OCI-LY3 (cell line): ENCODE results near the gene BRD2.

ENCODE experiments used
- H2AFZ ChIP-seq: fragments of 200-600, 300-600 bp; shearing (Covaris generic); 2 replicates; pipeline ENCODE4 v1.6.0; 2014; ENCODE audit warnings: antibody characterized with exemption, low read depth, low read length
- H3K27ac ChIP-seq: fragments of 200-600, 300-600 bp; sonication (generic); 2 replicates; pipeline ENCODE4 v1.5.1; 2014; ENCODE audit warnings: mild to moderate bottlenecking, low read length, moderate library complexity, mixed read lengths
- H3K27me3 ChIP-seq: fragments of 200-600, 300-600 bp; sonication (generic); 2 replicates; pipeline ENCODE4 v1.6.1; 2014; ENCODE audit warnings: low read depth, low read length, mixed read lengths
- H3K36me3 ChIP-seq: fragments of 200-600, 300-600 bp; sonication (generic); replicated peaks from 2 replicates; pipeline ENCODE3; 2014; ENCODE audit warnings: low read depth, low read length, mixed read lengths
- H3K4me1 ChIP-seq: fragments of 300-600, 200-600 bp; sonication (generic); 2 replicates; pipeline ENCODE4 v1.6.1; 2014; ENCODE audit warnings: low read length, mixed read lengths
- H3K4me2 ChIP-seq: fragments of 200-600, 300-600 bp; sonication (generic); 2 replicates; pipeline ENCODE4 v1.6.1; 2014; ENCODE audit warnings: low read length, mixed read lengths
- H3K4me3 ChIP-seq: fragments of 300-600, 200-600 bp; sonication (generic); 2 replicates; pipeline ENCODE4 v1.5.1; 2014; ENCODE audit warnings: antibody characterized with exemption, mild to moderate bottlenecking, low read length, moderate library complexity
- H3K79me2 ChIP-seq: fragments of 300-600, 200-600 bp; shearing (Covaris generic); 2 replicates; pipeline ENCODE4 v1.6.1; 2014; ENCODE audit warnings: mild to moderate bottlenecking, low read length, mixed read lengths
- H3K9ac ChIP-seq: fragments of 300-600, 200-600 bp; shearing (Covaris generic); 2 replicates; pipeline ENCODE4 v1.6.0; 2014; ENCODE audit warnings: mild to moderate bottlenecking, low read length, moderate library complexity
- H3K9me3 ChIP-seq: fragments of 200-600, 300-600 bp; shearing (Covaris generic); 2 replicates; pipeline ENCODE4 v1.6.1; 2014; ENCODE audit warnings: low read length, mixed read lengths; ENCODE audit not compliant: insufficient read depth
- H4K20me1 ChIP-seq: fragments of 200-600, 300-600 bp; sonication (generic); 2 replicates; pipeline ENCODE4 v1.6.1; 2016; ENCODE audit warnings: low read length, mixed read lengths; ENCODE audit not compliant: insufficient read depth
- EZH2phosphoT487 ChIP-seq: fragments of 200-600 bp; shearing (Covaris generic); IDR thresholded peaks from 2 replicates; pipeline ENCODE4 v1.6.1; 2018; ENCODE audit warnings: antibody characterized with exemption, mixed run types, low read depth
- TF ChIP-seq, protein P1 (sequence below): fragments of 200-600, 300-600 bp; sonication (generic); IDR thresholded peaks from 2 replicates; pipeline ENCODE4 v1.5.1; 2014; ENCODE audit warnings: antibody characterized with exemption, low read length, low read depth

Gene BRD2

DNA sequence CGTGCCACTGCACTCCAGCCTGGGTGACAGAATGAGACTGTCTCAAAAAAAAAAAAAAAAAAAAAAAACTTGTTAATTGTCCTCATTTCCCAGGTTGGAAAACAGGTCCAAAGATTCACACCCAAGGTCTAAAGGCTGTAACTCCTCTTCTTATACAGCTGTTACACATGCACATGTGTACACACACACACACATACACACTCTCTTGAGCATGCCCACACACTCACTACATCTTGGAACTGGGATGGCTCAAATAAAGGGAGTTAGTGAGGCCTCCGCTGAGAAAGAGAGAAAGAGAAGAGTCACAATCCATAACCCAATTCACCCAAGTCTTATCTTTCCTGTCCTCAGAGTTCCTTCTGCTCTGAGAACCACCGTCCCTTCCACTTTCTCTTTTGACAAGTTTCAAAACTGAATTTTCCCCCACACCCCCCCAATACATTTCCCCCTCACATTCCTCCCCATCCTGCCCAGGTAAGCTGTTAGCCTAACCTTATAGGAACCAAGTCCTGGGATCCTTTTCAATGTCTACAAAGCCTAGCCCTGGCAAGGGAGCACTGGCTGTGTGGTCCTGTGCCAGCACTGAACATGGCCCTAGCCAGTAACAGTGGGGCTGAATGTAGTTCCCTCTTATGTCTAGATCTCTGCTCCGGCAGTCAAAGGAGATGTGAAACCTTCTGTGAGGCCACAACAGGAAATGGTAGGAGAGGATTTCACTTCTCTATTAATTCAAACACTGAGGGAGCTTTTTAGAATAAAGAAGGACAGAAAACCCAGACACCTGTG is 24.3 kb upstream of the BRD2 start:
- Histone ChIP-seq H3K4me2 (peak overlapping the region; percentile 96), H2AFZ (no peak overlapping the region), H3K4me3 (peak overlapping the region; percentile 73), H3K9ac (peak overlapping the region; percentile 74), H3K79me2 (peaks cover 40% of the 10 kb centered on the region), H3K36me3 (peaks cover 10% of the 10 kb centered on the region), H3K9me3 (peaks cover 3% of the 10 kb centered on the region; the same call in 1 of the 2 replicates), H4K20me1 (0 out of 2 replicates have a peak, but pooled peaks cover 7% of the 10 kb centered on the region), H3K4me1 (peaks cover 84% of the 10 kb centered on the region), H3K27me3 (no peaks in the 10 kb centered on the region), H3K27ac (peak overlapping the region; percentile 99)
- TF ChIP-seq EZH2phosphoT487 = no peak
- TF ChIP-seq, protein P1, sequence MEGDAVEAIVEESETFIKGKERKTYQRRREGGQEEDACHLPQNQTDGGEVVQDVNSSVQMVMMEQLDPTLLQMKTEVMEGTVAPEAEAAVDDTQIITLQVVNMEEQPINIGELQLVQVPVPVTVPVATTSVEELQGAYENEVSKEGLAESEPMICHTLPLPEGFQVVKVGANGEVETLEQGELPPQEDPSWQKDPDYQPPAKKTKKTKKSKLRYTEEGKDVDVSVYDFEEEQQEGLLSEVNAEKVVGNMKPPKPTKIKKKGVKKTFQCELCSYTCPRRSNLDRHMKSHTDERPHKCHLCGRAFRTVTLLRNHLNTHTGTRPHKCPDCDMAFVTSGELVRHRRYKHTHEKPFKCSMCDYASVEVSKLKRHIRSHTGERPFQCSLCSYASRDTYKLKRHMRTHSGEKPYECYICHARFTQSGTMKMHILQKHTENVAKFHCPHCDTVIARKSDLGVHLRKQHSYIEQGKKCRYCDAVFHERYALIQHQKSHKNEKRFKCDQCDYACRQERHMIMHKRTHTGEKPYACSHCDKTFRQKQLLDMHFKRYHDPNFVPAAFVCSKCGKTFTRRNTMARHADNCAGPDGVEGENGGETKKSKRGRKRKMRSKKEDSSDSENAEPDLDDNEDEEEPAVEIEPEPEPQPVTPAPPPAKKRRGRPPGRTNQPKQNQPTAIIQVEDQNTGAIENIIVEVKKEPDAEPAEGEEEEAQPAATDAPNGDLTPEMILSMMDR = no peak

DNA sequence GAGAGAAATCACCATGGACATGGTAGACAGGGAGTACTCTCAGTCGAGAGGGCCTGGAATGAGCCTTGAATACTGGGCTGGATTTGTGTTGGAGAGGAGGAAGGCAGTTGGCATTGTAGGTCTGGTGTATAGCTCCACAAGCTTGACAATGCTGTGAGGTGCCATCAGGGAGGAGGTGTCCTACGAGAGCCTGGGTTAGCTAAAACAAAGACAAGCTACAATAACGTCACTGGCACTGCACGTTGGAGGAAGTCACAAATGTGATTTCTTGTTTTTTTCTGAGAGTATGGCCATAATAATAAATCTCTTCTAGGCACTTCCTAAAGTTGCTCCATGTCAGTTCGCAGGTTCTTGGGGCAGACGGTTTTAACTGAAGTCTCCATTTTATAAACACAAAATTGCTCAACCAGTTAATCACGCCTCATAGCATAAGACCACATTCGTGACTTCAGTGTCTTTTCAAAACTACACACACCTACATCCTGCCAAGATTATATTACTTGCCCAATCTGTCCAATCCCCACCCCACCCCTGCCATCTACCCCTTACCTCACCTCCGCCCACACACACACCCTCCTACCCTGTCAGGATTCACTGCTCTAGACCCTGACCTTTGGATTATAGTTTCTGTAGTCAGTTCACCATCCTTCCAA is 23.2 kb upstream of the BRD2 start:
- Histone ChIP-seq H3K4me3 (peak overlapping the region; percentile 67), H4K20me1 (0 out of 2 replicates have a peak, but pooled peaks cover 9% of the 10 kb centered on the region), H3K27me3 (no peaks in the 10 kb centered on the region), H3K36me3 (peaks cover 20% of the 10 kb centered on the region), H3K27ac (peak overlapping the region; percentile 99), H2AFZ (no peak overlapping the region), H3K4me1 (peaks cover 86% of the 10 kb centered on the region), H3K9me3 (peaks cover 3% of the 10 kb centered on the region; the same call in 1 of the 2 replicates), H3K79me2 (peaks cover 41% of the 10 kb centered on the region), H3K4me2 (peak overlapping the region; percentile 96), H3K9ac (peak overlapping the region; percentile 65)
- TF ChIP-seq, protein P1 = no peak

DNA sequence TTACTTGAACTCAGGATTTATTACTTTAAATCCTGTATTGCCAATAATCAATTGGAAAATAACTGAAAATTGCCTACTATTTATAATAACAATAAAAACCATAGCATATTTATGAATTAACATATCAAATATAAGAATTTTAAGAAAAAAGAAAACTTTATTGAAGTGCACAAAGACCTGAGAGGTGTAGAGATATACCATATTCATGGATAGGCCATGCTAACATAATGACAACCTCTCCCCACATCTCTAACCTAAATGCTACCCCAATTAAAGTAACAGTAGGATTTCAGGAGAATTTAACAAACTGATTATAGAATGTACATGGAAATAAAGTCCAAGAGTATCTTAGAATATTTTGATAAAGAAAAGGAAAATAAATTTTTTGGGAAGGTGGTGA is 22.4 kb upstream of the BRD2 start:
- Histone ChIP-seq H3K4me1 (peaks cover 86% of the 10 kb centered on the region), H3K27me3 (no peaks in the 10 kb centered on the region), H3K36me3 (peaks cover 24% of the 10 kb centered on the region), H3K79me2 (peaks cover 42% of the 10 kb centered on the region), H3K9ac (no peak overlapping the region), H4K20me1 (0 out of 2 replicates have a peak, but pooled peaks cover 9% of the 10 kb centered on the region), H3K4me3 (peak overlapping the region; percentile 67; the same call in 1 of the 2 replicates), H3K4me2 (peak overlapping the region; percentile 96; the same call in 1 of the 2 replicates), H3K9me3 (peaks cover 3% of the 10 kb centered on the region; the same call in 1 of the 2 replicates), H2AFZ (no peak overlapping the region), H3K27ac (peak overlapping the region; percentile 99)
- no peak for TF ChIP-seq EZH2phosphoT487
- TF ChIP-seq, protein P1 = no peak

- Histone ChIP-seq H3K9ac (no peak overlapping the region), H3K9me3 (peaks cover 3% of the 10 kb centered on the region; the same call in 1 of the 2 replicates), H3K36me3 (peaks cover 24% of the 10 kb centered on the region), H3K27ac (no peak overlapping the region), H3K79me2 (peaks cover 51% of the 10 kb centered on the region), H3K27me3 (no peaks in the 10 kb centered on the region), H3K4me3 (no peak overlapping the region), H4K20me1 (0 out of 2 replicates have a peak, but pooled peaks cover 9% of the 10 kb centered on the region), H2AFZ (no peak overlapping the region), H3K4me2 (peak overlapping the region; percentile 72; the same call in 1 of the 2 replicates), H3K4me1 (peaks cover 79% of the 10 kb centered on the region)
- no peak for TF ChIP-seq EZH2phosphoT487
- TF ChIP-seq, protein P1 = no peak
Measured at GRCh38 chr6:32946893-32947292, 21.5 kb upstream of the BRD2 start.
